Testis (tissue), 3 donors: ENCODE measurements around the gene IDH3B. TPM values are rescaled to one million over a fixed set of nuclear protein-coding genes. Genes with fewer than 3 reads are reported as not detected.

Experiments
- DNase-seq: peaks from one replicate; pipeline ENCODE4 v3.0.0-alpha.2; 2019
- H3K27ac ChIP-seq, 2 donors: fragments of 200-600 bp; sonication (generic); one replicate each; pipeline ENCODE4 v1.5.1; 2019
- H3K27me3 ChIP-seq: fragments of 200-600 bp; sonication (generic); one replicate; pipeline ENCODE4 v1.5.1; 2019
- H3K36me3 ChIP-seq: fragments of 200-600 bp; sonication (generic); one replicate; pipeline ENCODE4 v1.5.1; 2017; ENCODE audit warnings: low read depth; ENCODE audit errors: missing control alignments
- H3K4me1 ChIP-seq: fragments of 200-600 bp; sonication (generic); one replicate; pipeline ENCODE4 v1.5.1; 2019
- H3K4me3 ChIP-seq, 2 donors: fragments of 200-600 bp; sonication (generic); one replicate each; pipeline ENCODE4 v1.5.1; 2017 to 2019
- H3K9me3 ChIP-seq: fragments of 200-600 bp; sonication (generic); one replicate; pipeline ENCODE4 v1.5.1; 2017
- CTCF ChIP-seq, 3 experiments: fragments of 450-650 bp in 2 of 3; fragments of 200-600 bp in 1 of 3; sonication (generic) in 1 of 3; IDR thresholded peaks; one replicate each; pipeline ENCODE4 v1.5.1; 2016 to 2019; ENCODE audit warnings: antibody characterized with exemption in 3 of 3, mild to moderate bottlenecking in 2 of 3, moderate library complexity in 1 of 3
- POLR2A ChIP-seq: fragments of 450-650 bp; IDR thresholded peaks from one replicate; pipeline ENCODE4 v1.6.1; 2017; ENCODE audit warnings: antibody characterized with exemption, mild to moderate bottlenecking, moderate library complexity
- WGBS, 2 donors: methylation state at CpG; one replicate each; pipeline ENCODE4 v1.1.5; 2018; 5-methylcytosine and 5-hydroxymethylcytosine counted together
- intact Hi-C: fragments of 100-400 bp; cut with DNase I; formaldehyde crosslinking; loops from one replicate; pipeline ENCODE4 v1.15.1; 2023; ENCODE audit warnings: low total_unique reads
- polyA plus RNA-seq: library from polyadenylated mRNA; stranded (reverse); fragments of 350-450 nt; fragmentation: Illumina TruSeq; extraction: RNeasy Lipid Tissue Mini Kit (QIAGEN cat#74804); gene quantifications from one replicate; pipeline ENCODE4 v1.2.3, GENCODE V29; 2014; ENCODE audit warnings: low read depth, low replicate concordance; ENCODE audit not compliant: insufficient read depth
- total RNA-seq, 2 donors: library from RNA; depleted of rRNA; stranded (reverse); fragments of >200 nt; gene quantifications; one replicate each; pipeline ENCODE4 v1.2.3, GENCODE V29; 2016

IDH3B gene
- total and polyA plus RNA-seq, 3 donors from 2014 or later = 90.6 to 123 (median 105) TPM

GRCh38 chr20:2652724-2653555 is 11.1 kb downstream of the IDH3B start:
- DNase-seq = peak; percentile 60
- H3K4me3 ChIP-seq = peak overlapping the region; percentile 71 to 88
- H3K27ac ChIP-seq = peak overlapping the region; percentile 75 to 86
- H3K36me3 ChIP-seq = no peaks in the 10 kb centered on the region
- intact Hi-C loops = no loop called here
- no peaks in the 10 kb centered on the region for H3K9me3 ChIP-seq
- H3K4me1 ChIP-seq = peaks cover 10% of the 10 kb centered on the region
- 0 to 1% methylated on average over 16 to 55 of the region's 56 CpGs for WGBS, 2 donors
- TF ChIP-seq POLR2A = no peak
- no peak for TF ChIP-seq CTCF (IDR thresholded peaks at IDR 0.05)
- no peaks in the 10 kb centered on the region for H3K27me3 ChIP-seq

- H3K9me3 ChIP-seq = no peaks in the 10 kb centered on the region
- intact Hi-C loops = no loop called here
- no peaks in the 10 kb centered on the region for H3K36me3 ChIP-seq
- peaks cover 10% of the 10 kb centered on the region for H3K4me1 ChIP-seq
- H3K27ac ChIP-seq = peak within 1 kb of the TSS; percentile 75 to 86
- TF ChIP-seq CTCF (IDR thresholded peaks at IDR 0.05) (no peak), POLR2A (no peak)
- peak; percentile 92 for DNase-seq
- WGBS, 2 donors = 1% methylated on average over 64 to 77 of the region's 101 CpGs
- no peaks in the 10 kb centered on the region for H3K27me3 ChIP-seq
- H3K4me3 ChIP-seq = peak within 1 kb of the TSS; percentile 71 to 88
Observed at GRCh38 chr20:2651772-2652723, 12.0 kb downstream of the IDH3B start, which contains the start of gene NOP56. TSS of gene NOP56 (plus strand) at chr20:2652632. CDS start at chr20:2652661, 29 bp downstream.

GRCh38 chr20:2643708-2644107 is 20.3 kb downstream of the IDH3B start:
- no peak for DNase-seq
- Histone ChIP-seq H3K4me3 (no peak overlapping the region), H3K4me1 (no peaks in the 10 kb centered on the region), H3K27ac (no peak overlapping the region), H3K9me3 (no peaks in the 10 kb centered on the region), H3K36me3 (no peaks in the 10 kb centered on the region), H3K27me3 (no peaks in the 10 kb centered on the region)
- no peak for TF ChIP-seq CTCF (IDR thresholded peaks at IDR 0.05)
- no peak for TF ChIP-seq POLR2A
- intact Hi-C loops = no loop called here
- 78 to 94% methylated on average over 1 of the region's 1 CpG for WGBS, 2 donors

- H3K4me3 ChIP-seq = no peak overlapping the region
- no peaks in the 10 kb centered on the region for H3K9me3 ChIP-seq
- no peak for DNase-seq
- no peaks in the 10 kb centered on the region for H3K27me3 ChIP-seq
- WGBS, 2 donors = 88 to 97% methylated on average over 5 to 9 of the region's 9 CpGs
- intact Hi-C loops = no loop called here
- no peaks in the 10 kb centered on the region for H3K4me1 ChIP-seq
- no peaks in the 10 kb centered on the region for H3K36me3 ChIP-seq
- H3K27ac ChIP-seq = no peak overlapping the region
- TF ChIP-seq POLR2A (no peak), CTCF (IDR thresholded peaks at IDR 0.05) (no peak)
Observed at GRCh38 chr20:2640899-2641298, 23.1 kb downstream of the IDH3B start.
